DND-41 (cell line): ENCODE results near the gene PTPN21.

Experiments
- EZH2 ChIP-seq: IDR thresholded peaks from 3 replicates; pipeline ENCODE4 v1.6.1; 2012; ENCODE audit warnings: borderline replicate concordance, low read depth, mild to moderate bottlenecking, moderate library complexity, low read length, inconsistent platforms; ENCODE audit not compliant: severe bottlenecking
- TF ChIP-seq, protein P1 (sequence below): IDR thresholded peaks from 2 replicates; pipeline ENCODE4 v1.5.1; 2012; ENCODE audit warnings: borderline replicate concordance, low read length, moderate library complexity, mild to moderate bottlenecking; ENCODE audit not compliant: poor library complexity, severe bottlenecking; ENCODE audit errors: extremely low read depth

DNA sequence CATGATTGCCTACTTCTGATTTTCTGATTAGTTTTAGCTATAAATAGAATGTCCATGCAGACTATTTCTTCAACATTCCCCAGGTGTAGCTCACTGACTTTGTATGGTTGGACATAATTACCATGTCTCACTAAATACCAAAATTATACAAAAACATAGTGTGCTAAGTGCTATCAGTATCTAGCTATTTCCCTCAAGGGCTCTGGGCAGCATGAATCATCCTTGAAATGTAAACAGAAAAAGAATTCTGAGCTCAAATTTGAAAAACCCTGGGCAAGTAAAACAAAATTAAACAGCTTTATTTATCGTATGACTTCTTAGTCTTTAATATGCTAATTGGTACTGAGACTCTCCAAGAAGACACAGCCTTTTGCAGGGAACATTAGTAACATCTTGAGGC, 86.4 kb downstream of the PTPN21 start:
- TF ChIP-seq, protein P1, sequence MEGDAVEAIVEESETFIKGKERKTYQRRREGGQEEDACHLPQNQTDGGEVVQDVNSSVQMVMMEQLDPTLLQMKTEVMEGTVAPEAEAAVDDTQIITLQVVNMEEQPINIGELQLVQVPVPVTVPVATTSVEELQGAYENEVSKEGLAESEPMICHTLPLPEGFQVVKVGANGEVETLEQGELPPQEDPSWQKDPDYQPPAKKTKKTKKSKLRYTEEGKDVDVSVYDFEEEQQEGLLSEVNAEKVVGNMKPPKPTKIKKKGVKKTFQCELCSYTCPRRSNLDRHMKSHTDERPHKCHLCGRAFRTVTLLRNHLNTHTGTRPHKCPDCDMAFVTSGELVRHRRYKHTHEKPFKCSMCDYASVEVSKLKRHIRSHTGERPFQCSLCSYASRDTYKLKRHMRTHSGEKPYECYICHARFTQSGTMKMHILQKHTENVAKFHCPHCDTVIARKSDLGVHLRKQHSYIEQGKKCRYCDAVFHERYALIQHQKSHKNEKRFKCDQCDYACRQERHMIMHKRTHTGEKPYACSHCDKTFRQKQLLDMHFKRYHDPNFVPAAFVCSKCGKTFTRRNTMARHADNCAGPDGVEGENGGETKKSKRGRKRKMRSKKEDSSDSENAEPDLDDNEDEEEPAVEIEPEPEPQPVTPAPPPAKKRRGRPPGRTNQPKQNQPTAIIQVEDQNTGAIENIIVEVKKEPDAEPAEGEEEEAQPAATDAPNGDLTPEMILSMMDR: no peak
- TF ChIP-seq EZH2: no peak
